Ishikawa (cell line): ENCODE results near the gene DBT.

ENCODE experiments used
- CEBPB ChIP-seq: IDR thresholded peaks from 2 replicates; pipeline ENCODE4 v1.6.1; 2012
- CREB1 ChIP-seq: IDR thresholded peaks from 2 replicates; pipeline ENCODE4 v1.6.1; 2012; ENCODE audit warnings: low read depth
- EGR1 ChIP-seq: IDR thresholded peaks from 2 replicates; pipeline ENCODE4 v1.6.1; 2012
- EP300 ChIP-seq: IDR thresholded peaks from 2 replicates; pipeline ENCODE4 v1.6.1; 2012; ENCODE audit warnings: borderline replicate concordance
- FOXM1 ChIP-seq: IDR thresholded peaks from 2 replicates; pipeline ENCODE4 v1.6.1; 2012; ENCODE audit warnings: low read depth, borderline replicate concordance
- MAX ChIP-seq: IDR thresholded peaks from 2 replicates; pipeline ENCODE4 v1.6.1; 2012
- NFIC ChIP-seq: IDR thresholded peaks from 2 replicates; pipeline ENCODE4 v1.6.1; 2012
- RAD21 ChIP-seq: IDR thresholded peaks from 2 replicates; pipeline ENCODE4 v1.6.1; 2012; ENCODE audit warnings: low read depth
- REST ChIP-seq: IDR thresholded peaks from 2 replicates; pipeline ENCODE4 v1.6.1; 2012; ENCODE audit warnings: low read depth, mild to moderate bottlenecking
- TAF1 ChIP-seq: IDR thresholded peaks from 2 replicates; pipeline ENCODE4 v1.6.1; 2012; ENCODE audit warnings: low read depth, mild to moderate bottlenecking
- TCF12 ChIP-seq: IDR thresholded peaks from 2 replicates; pipeline ENCODE4 v1.6.1; 2012; ENCODE audit warnings: low read depth
- TEAD4 ChIP-seq: IDR thresholded peaks from 2 replicates; pipeline ENCODE4 v1.6.1; 2012
- USF1 ChIP-seq: IDR thresholded peaks from 2 replicates; pipeline ENCODE4 v1.6.1; 2012
- YY1 ChIP-seq: IDR thresholded peaks from 2 replicates; pipeline ENCODE4 v1.6.1; 2012; ENCODE audit warnings: low read depth
- ZBTB7A ChIP-seq: IDR thresholded peaks from 2 replicates; pipeline ENCODE4 v1.6.1; 2012; ENCODE audit warnings: low read depth

DBT gene

GRCh38 chr1:100265931-100266740 is 16.5 kb upstream of the DBT start, which contains the start of gene RTCA:
Gene RTCA, plus strand, starts transcription at chr1:100266216. Its CDS starts 160 bp downstream, at chr1:100266376.
- TF ChIP-seq TCF12 (0 out of 2 replicates have a peak, but pooled peaks have one; percentile 27), TEAD4 (peak; percentile 39), TAF1 (peak; percentile 84), CEBPB (no peak), YY1 (0 out of 2 replicates have a peak, but pooled peaks have one; percentile 9), USF1 (no peak), MAX (peak; percentile 73), NFIC (peak; percentile 42; the same call in 1 of the 2 replicates), FOXM1 (no peak)

GRCh38 chr1:100265562-100265930 is 15.9 kb upstream of the DBT start:
- TF ChIP-seq NFIC, result no peak
- no peak for TF ChIP-seq TCF12
- no peak for TF ChIP-seq CEBPB
- no peak for TF ChIP-seq TAF1
- no peak for TF ChIP-seq TEAD4
- TF ChIP-seq CREB1, result no peak
- TF ChIP-seq REST, result no peak
- TF ChIP-seq FOXM1, result no peak
- TF ChIP-seq EP300, result no peak
- no peak for TF ChIP-seq YY1
- TF ChIP-seq RAD21, result no peak

GRCh38 chr1:100261686-100262085 is 12.1 kb upstream of the DBT start:
- TF ChIP-seq YY1 (no peak), RAD21 (no peak), ZBTB7A (no peak), USF1 (no peak), EP300 (no peak), REST (no peak), CEBPB (no peak), TEAD4 (no peak), NFIC (no peak), MAX (no peak), FOXM1 (no peak), TAF1 (no peak)

GRCh38 chr1:100253552-100253951 is 3.9 kb upstream of the DBT start:
- TF ChIP-seq CEBPB (peak; percentile 48; the same call in 1 of the 2 replicates), YY1 (no peak)

GRCh38 chr1:100252901-100253300 is 3.3 kb upstream of the DBT start:
- no peak for TF ChIP-seq TAF1
- no peak for TF ChIP-seq FOXM1
- no peak for TF ChIP-seq NFIC
- no peak for TF ChIP-seq TEAD4
- no peak for TF ChIP-seq CEBPB
- no peak for TF ChIP-seq ZBTB7A
- no peak for TF ChIP-seq TCF12
- no peak for TF ChIP-seq RAD21
- TF ChIP-seq EGR1, result no peak
- TF ChIP-seq EP300, result no peak
- TF ChIP-seq YY1, result no peak
- no peak for TF ChIP-seq MAX
- TF ChIP-seq REST, result no peak
- TF ChIP-seq USF1, result no peak
- no peak for TF ChIP-seq CREB1
